Measurements from ENCODE around the gene BIRC2.
A peak's percentile ranks its signal among the peaks of the same experiment; 100 is the strongest.

The BIRC2 gene

DNA sequence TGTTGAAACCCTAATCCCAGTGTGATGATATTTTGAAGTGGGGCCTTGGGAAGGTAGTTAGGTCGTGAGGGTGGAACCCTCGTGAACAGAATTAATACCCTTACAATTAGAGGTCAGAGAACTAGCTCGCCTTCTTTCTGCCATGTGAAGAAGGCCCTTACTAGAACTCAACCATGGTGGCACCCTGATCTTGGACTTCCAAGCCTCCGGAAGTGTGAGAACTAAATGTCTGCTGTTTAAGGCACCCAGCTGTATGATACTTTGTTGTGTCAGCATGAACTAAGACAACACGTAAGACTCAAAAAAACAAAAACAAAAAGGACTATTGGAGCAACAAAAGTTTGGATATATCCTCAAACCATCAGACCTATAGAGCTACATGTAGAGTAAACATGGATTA is 53.6 kb downstream of the BIRC2 start:
- DNase-seq (ENCODE audit: low read depth in 1 of 2, low spot score in 1 of 2), result no peak
- TF ChIP-seq, protein P1, sequence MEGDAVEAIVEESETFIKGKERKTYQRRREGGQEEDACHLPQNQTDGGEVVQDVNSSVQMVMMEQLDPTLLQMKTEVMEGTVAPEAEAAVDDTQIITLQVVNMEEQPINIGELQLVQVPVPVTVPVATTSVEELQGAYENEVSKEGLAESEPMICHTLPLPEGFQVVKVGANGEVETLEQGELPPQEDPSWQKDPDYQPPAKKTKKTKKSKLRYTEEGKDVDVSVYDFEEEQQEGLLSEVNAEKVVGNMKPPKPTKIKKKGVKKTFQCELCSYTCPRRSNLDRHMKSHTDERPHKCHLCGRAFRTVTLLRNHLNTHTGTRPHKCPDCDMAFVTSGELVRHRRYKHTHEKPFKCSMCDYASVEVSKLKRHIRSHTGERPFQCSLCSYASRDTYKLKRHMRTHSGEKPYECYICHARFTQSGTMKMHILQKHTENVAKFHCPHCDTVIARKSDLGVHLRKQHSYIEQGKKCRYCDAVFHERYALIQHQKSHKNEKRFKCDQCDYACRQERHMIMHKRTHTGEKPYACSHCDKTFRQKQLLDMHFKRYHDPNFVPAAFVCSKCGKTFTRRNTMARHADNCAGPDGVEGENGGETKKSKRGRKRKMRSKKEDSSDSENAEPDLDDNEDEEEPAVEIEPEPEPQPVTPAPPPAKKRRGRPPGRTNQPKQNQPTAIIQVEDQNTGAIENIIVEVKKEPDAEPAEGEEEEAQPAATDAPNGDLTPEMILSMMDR (IDR thresholded peaks at IDR 0.05; ENCODE audit: insufficient read depth, low read length), result no peak
- TF ChIP-seq SPI1 (IDR thresholded peaks at IDR 0.05; ENCODE audit: borderline replicate concordance, low read depth), result no peak

DNA sequence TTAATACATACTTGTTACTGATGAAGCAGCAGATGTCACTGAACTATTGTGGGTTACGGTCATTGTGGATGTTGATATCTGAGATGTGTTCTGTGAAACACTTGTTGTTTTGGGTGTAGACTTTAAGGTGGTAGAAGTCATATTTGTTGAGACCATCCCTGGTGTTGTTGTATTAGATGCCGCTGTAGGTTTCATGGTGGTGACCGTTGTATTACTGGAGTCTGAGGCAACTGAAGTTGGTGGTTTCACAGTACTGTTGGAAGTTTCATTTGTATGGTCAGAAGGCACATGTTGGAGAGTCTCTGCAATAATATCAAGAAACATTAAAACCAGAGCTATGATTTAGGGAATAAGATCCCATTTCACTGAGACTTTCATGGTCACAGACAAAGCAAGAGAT is 54.9 kb downstream of the BIRC2 start:
- Histone ChIP-seq H3K4me3 (replicated peaks; ENCODE audit: insufficient read depth, low read length) (no peak overlapping the region), H3K27ac (replicated peaks) (no peak overlapping the region), H3K27me3 (ENCODE audit: insufficient read depth, poor library complexity, severe bottlenecking) (no peaks in the 10 kb centered on the region)
- no peak for DNase-seq (ENCODE audit: low read depth in 1 of 2, low spot score in 1 of 2)
- TF ChIP-seq GABPA (IDR thresholded peaks at IDR 0.05; ENCODE audit: low read depth), result no peak
- TF ChIP-seq POLR2AphosphoS5 (IDR thresholded peaks at IDR 0.05; ENCODE audit: low read depth), result no peak
- TF ChIP-seq, protein P1 (IDR thresholded peaks at IDR 0.05; ENCODE audit: insufficient read depth, low read length), result no peak
- TF ChIP-seq, protein P2, sequence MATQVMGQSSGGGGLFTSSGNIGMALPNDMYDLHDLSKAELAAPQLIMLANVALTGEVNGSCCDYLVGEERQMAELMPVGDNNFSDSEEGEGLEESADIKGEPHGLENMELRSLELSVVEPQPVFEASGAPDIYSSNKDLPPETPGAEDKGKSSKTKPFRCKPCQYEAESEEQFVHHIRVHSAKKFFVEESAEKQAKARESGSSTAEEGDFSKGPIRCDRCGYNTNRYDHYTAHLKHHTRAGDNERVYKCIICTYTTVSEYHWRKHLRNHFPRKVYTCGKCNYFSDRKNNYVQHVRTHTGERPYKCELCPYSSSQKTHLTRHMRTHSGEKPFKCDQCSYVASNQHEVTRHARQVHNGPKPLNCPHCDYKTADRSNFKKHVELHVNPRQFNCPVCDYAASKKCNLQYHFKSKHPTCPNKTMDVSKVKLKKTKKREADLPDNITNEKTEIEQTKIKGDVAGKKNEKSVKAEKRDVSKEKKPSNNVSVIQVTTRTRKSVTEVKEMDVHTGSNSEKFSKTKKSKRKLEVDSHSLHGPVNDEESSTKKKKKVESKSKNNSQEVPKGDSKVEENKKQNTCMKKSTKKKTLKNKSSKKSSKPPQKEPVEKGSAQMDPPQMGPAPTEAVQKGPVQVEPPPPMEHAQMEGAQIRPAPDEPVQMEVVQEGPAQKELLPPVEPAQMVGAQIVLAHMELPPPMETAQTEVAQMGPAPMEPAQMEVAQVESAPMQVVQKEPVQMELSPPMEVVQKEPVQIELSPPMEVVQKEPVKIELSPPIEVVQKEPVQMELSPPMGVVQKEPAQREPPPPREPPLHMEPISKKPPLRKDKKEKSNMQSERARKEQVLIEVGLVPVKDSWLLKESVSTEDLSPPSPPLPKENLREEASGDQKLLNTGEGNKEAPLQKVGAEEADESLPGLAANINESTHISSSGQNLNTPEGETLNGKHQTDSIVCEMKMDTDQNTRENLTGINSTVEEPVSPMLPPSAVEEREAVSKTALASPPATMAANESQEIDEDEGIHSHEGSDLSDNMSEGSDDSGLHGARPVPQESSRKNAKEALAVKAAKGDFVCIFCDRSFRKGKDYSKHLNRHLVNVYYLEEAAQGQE (IDR thresholded peaks at IDR 0.05; ENCODE audit: insufficient replicate concordance, low read depth), result no peak
- TF ChIP-seq SPI1 (IDR thresholded peaks at IDR 0.05; ENCODE audit: borderline replicate concordance, low read depth), result no peak

More for the DNA sequence above, 53.6 kb downstream of the BIRC2 start:
- H3K27me3 ChIP-seq (ENCODE audit: insufficient read depth, poor library complexity, severe bottlenecking), result no peaks in the 10 kb centered on the region
- H3K4me3 ChIP-seq (replicated peaks; ENCODE audit: insufficient read depth, low read length), result no peak overlapping the region
- H3K27ac ChIP-seq (replicated peaks), result no peak overlapping the region

DNA sequence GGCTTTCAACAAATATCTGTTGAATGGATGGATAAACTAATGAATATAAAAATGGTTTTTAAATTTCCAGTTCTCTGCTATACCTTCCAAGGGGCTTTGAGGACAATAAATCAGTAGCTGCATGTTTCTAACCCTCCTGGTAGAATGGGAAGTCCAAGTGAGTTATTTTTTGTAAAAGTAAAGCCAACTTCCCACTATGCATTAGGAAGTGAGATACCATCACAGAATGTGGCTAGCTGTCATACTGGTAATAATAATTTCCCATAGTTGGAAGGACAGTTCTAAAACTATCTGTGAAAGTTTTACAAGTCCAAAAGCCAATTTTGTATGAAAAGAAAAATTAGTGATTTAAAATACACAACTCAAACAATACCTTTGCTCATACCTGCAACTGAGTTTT is 55.5 kb downstream of the BIRC2 start:
- no peak for TF ChIP-seq GABPA (IDR thresholded peaks at IDR 0.05; ENCODE audit: low read depth)
- TF ChIP-seq, protein P1 (IDR thresholded peaks at IDR 0.05; ENCODE audit: insufficient read depth, low read length), result no peak
- TF ChIP-seq, protein P2 (IDR thresholded peaks at IDR 0.05; ENCODE audit: insufficient replicate concordance, low read depth), result no peak
- DNase-seq (ENCODE audit: low read depth in 1 of 2, low spot score in 1 of 2), result peak in 1 of 2 experiments; percentile 18
- Histone ChIP-seq H3K4me3 (replicated peaks; ENCODE audit: insufficient read depth, low read length) (no peak overlapping the region), H3K27me3 (ENCODE audit: insufficient read depth, poor library complexity, severe bottlenecking) (no peaks in the 10 kb centered on the region), H3K27ac (replicated peaks) (no peak overlapping the region)

DNA sequence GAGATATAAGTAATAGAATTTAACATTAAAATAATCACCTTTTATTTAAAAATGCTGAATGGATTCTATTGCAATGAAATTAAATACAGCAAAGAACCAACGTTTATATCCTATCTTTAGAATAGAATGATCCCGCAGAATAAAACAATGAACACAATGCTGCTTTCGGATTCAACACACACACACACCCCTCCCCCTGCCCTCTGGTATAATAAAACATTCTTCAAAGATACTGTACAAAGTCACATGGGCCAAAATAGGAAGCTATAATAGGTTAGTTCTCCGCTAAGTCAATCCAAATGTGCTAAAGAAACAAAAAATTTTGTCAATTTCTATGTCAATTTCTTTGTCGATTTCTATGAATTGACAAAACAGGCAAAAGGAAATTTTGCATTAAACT is 58.5 kb downstream of the BIRC2 start:
- TF ChIP-seq, protein P2 (IDR thresholded peaks at IDR 0.05; ENCODE audit: insufficient replicate concordance, low read depth), result no peak
- DNase-seq (ENCODE audit: low read depth in 1 of 2, low spot score in 1 of 2), result no peak
- H3K27ac ChIP-seq (replicated peaks), result no peak overlapping the region
- H3K27me3 ChIP-seq (ENCODE audit: insufficient read depth, poor library complexity, severe bottlenecking), result no peaks in the 10 kb centered on the region
- no peak overlapping the region for H3K4me3 ChIP-seq (replicated peaks; ENCODE audit: insufficient read depth, low read length)
